ENCODE results near the gene SPRR2D. TPM values are rescaled to one million over a fixed set of nuclear protein-coding genes. Genes with fewer than 3 reads are reported as not detected.

The SPRR2D gene
- total and polyA plus RNA-seq, 2 experiments from 2014 or later: not detected

DNA sequence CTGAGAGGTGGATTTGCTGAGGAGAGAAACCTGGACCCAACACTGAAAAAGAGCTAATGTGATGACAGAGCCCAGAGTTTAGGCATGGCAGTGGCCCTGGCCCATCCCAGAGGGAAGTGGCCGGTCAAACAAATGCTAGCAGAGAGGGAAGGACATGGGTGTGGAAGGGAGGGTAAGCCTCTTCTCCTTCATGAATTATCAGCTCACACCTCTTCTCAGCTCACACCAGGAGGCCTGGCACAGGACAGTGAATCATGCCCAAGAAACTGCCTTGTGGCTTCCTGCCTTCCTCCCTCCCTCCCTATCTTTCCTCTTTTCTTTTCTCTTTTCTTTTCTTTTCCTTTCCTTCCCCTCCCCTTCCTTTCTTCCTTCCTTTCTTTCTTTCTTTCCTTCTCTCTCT is 40.6 kb downstream of the SPRR2D start:
- no peaks in the 10 kb centered on the region for H3K4me1 ChIP-seq (ENCODE audit: low read depth)
- H3K9me3 ChIP-seq (ENCODE audit: low read depth): no peaks in the 10 kb centered on the region
- H3K27ac ChIP-seq: no peak overlapping the region
- TF ChIP-seq, protein P1, sequence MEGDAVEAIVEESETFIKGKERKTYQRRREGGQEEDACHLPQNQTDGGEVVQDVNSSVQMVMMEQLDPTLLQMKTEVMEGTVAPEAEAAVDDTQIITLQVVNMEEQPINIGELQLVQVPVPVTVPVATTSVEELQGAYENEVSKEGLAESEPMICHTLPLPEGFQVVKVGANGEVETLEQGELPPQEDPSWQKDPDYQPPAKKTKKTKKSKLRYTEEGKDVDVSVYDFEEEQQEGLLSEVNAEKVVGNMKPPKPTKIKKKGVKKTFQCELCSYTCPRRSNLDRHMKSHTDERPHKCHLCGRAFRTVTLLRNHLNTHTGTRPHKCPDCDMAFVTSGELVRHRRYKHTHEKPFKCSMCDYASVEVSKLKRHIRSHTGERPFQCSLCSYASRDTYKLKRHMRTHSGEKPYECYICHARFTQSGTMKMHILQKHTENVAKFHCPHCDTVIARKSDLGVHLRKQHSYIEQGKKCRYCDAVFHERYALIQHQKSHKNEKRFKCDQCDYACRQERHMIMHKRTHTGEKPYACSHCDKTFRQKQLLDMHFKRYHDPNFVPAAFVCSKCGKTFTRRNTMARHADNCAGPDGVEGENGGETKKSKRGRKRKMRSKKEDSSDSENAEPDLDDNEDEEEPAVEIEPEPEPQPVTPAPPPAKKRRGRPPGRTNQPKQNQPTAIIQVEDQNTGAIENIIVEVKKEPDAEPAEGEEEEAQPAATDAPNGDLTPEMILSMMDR (IDR thresholded peaks at IDR 0.05; ENCODE audit: low read depth, low read length): no peak
- H3K36me3 ChIP-seq: no peaks in the 10 kb centered on the region
- no peak overlapping the region for H3K4me3 ChIP-seq
- no peak for DNase-seq (ENCODE audit: low read depth in 1 of 2, low spot score in 1 of 2)
- no peaks in the 10 kb centered on the region for H3K27me3 ChIP-seq

GRCh38 chr1:152999818-153000217 is 41.1 kb downstream of the SPRR2D start:
- Histone ChIP-seq H3K4me1 (ENCODE audit: low read depth) (no peaks in the 10 kb centered on the region), H3K27ac (no peak overlapping the region), H3K27me3 (no peaks in the 10 kb centered on the region), H3K4me3 (no peak overlapping the region), H3K9me3 (ENCODE audit: low read depth) (no peaks in the 10 kb centered on the region), H3K36me3 (no peaks in the 10 kb centered on the region)
- DNase-seq (ENCODE audit: low read depth in 1 of 2, low spot score in 1 of 2): no peak
- TF ChIP-seq, protein P1 (IDR thresholded peaks at IDR 0.05; ENCODE audit: low read depth, low read length): no peak

DNA sequence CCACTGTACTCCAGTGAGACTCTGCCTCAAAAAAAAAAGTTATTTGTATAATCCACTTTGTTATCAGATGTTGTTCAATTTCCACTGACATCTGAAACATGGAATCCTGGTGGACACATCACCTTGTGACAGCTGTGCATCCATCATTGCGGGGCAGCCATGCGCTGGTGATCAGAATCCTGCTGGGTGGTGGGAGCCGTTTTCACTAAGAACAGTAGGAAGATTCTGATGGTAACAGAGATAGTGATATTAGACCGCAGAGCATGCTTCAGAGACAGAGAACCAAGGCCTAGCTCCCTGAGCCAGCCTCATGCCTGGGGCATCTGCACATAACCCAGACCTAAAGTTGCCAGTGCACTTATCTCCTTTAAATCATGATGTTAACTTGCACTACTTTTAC is 42.4 kb downstream of the SPRR2D start:
- Histone ChIP-seq H3K4me1 (ENCODE audit: low read depth) (no peaks in the 10 kb centered on the region), H3K36me3 (no peaks in the 10 kb centered on the region), H3K27ac (no peak overlapping the region), H3K4me3 (no peak overlapping the region), H3K9me3 (ENCODE audit: low read depth) (no peaks in the 10 kb centered on the region), H3K27me3 (no peaks in the 10 kb centered on the region)
- TF ChIP-seq, protein P1 (IDR thresholded peaks at IDR 0.05; ENCODE audit: low read depth, low read length): no peak
- no peak for DNase-seq (ENCODE audit: low read depth in 1 of 2, low spot score in 1 of 2)

- no peak overlapping the region for H3K27ac ChIP-seq
- no peaks in the 10 kb centered on the region for H3K36me3 ChIP-seq
- TF ChIP-seq, protein P1 (IDR thresholded peaks at IDR 0.05; ENCODE audit: low read depth, low read length): no peak
- H3K9me3 ChIP-seq (ENCODE audit: low read depth): no peaks in the 10 kb centered on the region
- DNase-seq (ENCODE audit: low read depth in 1 of 2, low spot score in 1 of 2): no peak
- no peak overlapping the region for H3K4me3 ChIP-seq
- no peaks in the 10 kb centered on the region for H3K4me1 ChIP-seq (ENCODE audit: low read depth)
- H3K27me3 ChIP-seq: no peaks in the 10 kb centered on the region
Measured at GRCh38 chr1:152997901-152998300, 43.0 kb downstream of the SPRR2D start.

DNA sequence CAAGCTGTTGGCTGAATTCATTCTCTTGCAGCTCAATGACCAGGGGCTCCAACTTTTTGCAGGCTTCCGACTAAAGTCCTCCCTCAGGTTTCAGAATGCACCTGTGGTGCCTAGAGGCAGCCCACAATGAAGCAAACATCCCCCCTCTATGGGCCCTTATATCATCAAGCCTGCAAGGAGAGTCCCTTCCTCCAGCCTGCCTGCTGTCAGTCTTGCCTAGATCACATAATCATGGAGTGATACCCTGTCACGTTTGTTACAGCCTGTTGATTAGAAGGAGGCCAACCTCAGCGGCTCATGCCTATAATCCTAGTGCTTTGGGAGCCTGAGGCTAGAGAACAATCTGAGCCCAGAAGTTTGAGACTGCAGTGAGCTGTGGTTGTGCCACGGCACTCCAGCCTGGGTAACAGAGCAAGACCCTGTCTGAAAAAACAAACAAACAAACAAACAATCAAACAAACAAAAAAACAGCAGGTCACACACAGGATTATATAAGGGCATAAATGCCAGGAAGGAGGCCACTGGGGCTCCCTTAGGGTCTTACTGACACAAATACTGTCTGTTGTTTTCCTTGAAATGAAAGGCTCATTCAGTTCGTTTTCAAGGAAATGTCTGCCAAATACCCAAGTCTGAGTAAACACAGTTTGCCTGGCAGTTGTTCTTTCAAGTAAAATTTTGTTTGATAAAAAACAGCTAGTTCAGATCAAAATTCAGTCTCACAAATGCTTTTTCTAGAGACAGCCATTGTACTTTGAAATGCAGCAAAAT is 44.1 kb downstream of the SPRR2D start:
- Histone ChIP-seq H3K4me1 (ENCODE audit: low read depth) (no peaks in the 10 kb centered on the region), H3K36me3 (no peaks in the 10 kb centered on the region), H3K9me3 (ENCODE audit: low read depth) (no peaks in the 10 kb centered on the region), H3K4me3 (no peak overlapping the region), H3K27ac (no peak overlapping the region), H3K27me3 (no peaks in the 10 kb centered on the region)
- TF ChIP-seq, protein P1 (IDR thresholded peaks at IDR 0.05; ENCODE audit: low read depth, low read length): no peak
- no peak for DNase-seq (ENCODE audit: low read depth in 1 of 2, low spot score in 1 of 2)
